Endodermal cell (in vitro differentiated cells): ENCODE measurements around the gene CD164. TPM values are rescaled to one million over a fixed set of nuclear protein-coding genes. Genes with fewer than 3 reads are reported as not detected.

ENCODE experiments used
- DNase-seq: peaks from one replicate; pipeline ENCODE4 v3.0.0-alpha.2; 2017
- H3K27ac ChIP-seq: 2 replicates; pipeline ENCODE4 v1.5.1; 2013; ENCODE audit warnings: mild to moderate bottlenecking, low read depth, low read length, moderate library complexity
- H3K27me3 ChIP-seq: 2 replicates; pipeline ENCODE4 v1.6.1; 2013; ENCODE audit warnings: mild to moderate bottlenecking, low read length, moderate library complexity; ENCODE audit not compliant: insufficient read depth, control insufficient read depth, poor library complexity, severe bottlenecking
- H3K36me3 ChIP-seq: 2 replicates; pipeline ENCODE4 v1.7.0; 2013; ENCODE audit warnings: mild to moderate bottlenecking, low read length, moderate library complexity; ENCODE audit not compliant: control insufficient read depth, insufficient read depth
- H3K4me1 ChIP-seq: one replicate; pipeline ENCODE4 v1.7.0; 2013; ENCODE audit warnings: low read length; ENCODE audit not compliant: control insufficient read depth, insufficient read depth
- H3K4me3 ChIP-seq: 2 replicates; pipeline ENCODE4 v1.5.1; 2013; ENCODE audit warnings: mild to moderate bottlenecking, low read length, moderate library complexity
- H3K9ac ChIP-seq: 2 replicates; pipeline ENCODE4 v1.6.1; 2013; ENCODE audit warnings: mild to moderate bottlenecking, low read length, moderate library complexity; ENCODE audit not compliant: poor library complexity, severe bottlenecking; ENCODE audit errors: extremely low read depth
- H3K9me3 ChIP-seq: 2 replicates; pipeline ENCODE4 v1.6.1; 2013; ENCODE audit warnings: mild to moderate bottlenecking, low read length, moderate library complexity; ENCODE audit not compliant: control insufficient read depth
- H3K27ac Mint-ChIP-seq: 2 replicates; pipeline ENCODE4 v1.8.0; 2020; ENCODE audit warnings: mixed read lengths
- H3K27me3 Mint-ChIP-seq: 2 replicates; pipeline ENCODE4 v1.8.0; 2021; ENCODE audit warnings: mild to moderate bottlenecking, mixed read lengths; ENCODE audit not compliant: insufficient read depth
- H3K36me3 Mint-ChIP-seq: 2 replicates; pipeline ENCODE4 v1.8.0; 2020; ENCODE audit warnings: low read depth, mixed read lengths
- H3K4me1 Mint-ChIP-seq: 2 replicates; pipeline ENCODE4 v1.8.0; 2020; ENCODE audit warnings: mixed read lengths
- H3K4me3 Mint-ChIP-seq: 2 replicates; pipeline ENCODE4 v1.8.0; 2020; ENCODE audit warnings: mild to moderate bottlenecking, moderate library complexity, mixed read lengths
- H3K9me3 Mint-ChIP-seq: 2 replicates; pipeline ENCODE4 v1.8.0; 2020; ENCODE audit warnings: mild to moderate bottlenecking, mixed read lengths
- WGBS, 2 experiments: methylation state at CpG; one replicate each; pipeline versions ENCODE4 v1.1.5 to v1.1.7; 2013; ENCODE audit warnings: missing lambda C conversion rate in 2 of 2, mixed read lengths in 1 of 2; ENCODE audit not compliant: insufficient coverage in 1 of 2, insufficient read length in 1 of 2; 5-methylcytosine and 5-hydroxymethylcytosine counted together
- total RNA-seq, 2 donors: library from RNA; stranded (reverse); fragmentation: NEBNext Ultra II Directional in 1 of 2; extraction: Animal tissue kit (Norgen Biotek cat#: 25700) in 1 of 2; gene quantifications; 2 replicates in 1 of 2; 3 replicates in 1 of 2; pipeline ENCODE4 v1.2.1, GENCODE V29; 2021
- TF ChIP-seq, protein P1 (sequence below): fragments of 200-600 bp; sonication (generic); conservative IDR thresholded peaks from 2 replicates; pipeline ENCODE4 v1.5.0; 2021; ENCODE audit warnings: antibody characterized with exemption, mild to moderate bottlenecking

CD164 gene
- total RNA-seq, 2 donors from 2014 or later = 120 to 126 TPM

DNA sequence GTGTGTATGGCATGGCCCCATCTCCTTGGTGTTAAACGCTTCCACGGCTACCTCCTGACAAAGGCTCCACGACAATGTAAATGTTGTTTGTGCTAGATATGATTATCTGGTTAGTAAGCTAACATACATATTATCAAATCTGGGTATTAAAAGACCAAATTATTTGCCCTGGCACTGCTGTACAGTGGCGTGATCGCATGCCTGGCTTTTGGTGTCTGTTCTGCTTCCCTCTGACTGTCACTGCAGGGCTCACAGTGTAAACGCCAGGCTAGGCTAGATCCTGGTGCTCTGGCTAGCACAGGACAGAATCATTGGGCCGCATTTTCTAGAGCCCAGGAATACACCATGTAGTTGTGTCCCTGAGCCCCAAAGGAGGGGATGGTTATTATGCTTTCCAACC is 38.7 kb downstream of the CD164 start:
- no peak overlapping the region for H3K9ac ChIP-seq
- 86 to 88% methylated on average over 4 to 7 of the region's 7 CpGs for WGBS, 2 experiments
- Mint-ChIP-seq H3K4me1 (peaks cover 3% of the 10 kb centered on the region), H3K27me3 (no peaks in the 10 kb centered on the region), H3K9me3 (no peaks in the 10 kb centered on the region), H3K36me3 (no peaks in the 10 kb centered on the region), H3K27ac (no peak overlapping the region), H3K4me3 (no peak overlapping the region)
- no peaks in the 10 kb centered on the region for H3K27me3 ChIP-seq
- H3K9me3 ChIP-seq = no peaks in the 10 kb centered on the region
- H3K27ac ChIP-seq = no peak overlapping the region
- H3K4me1 ChIP-seq = no peaks in the 10 kb centered on the region
- no peaks in the 10 kb centered on the region for H3K36me3 ChIP-seq
- DNase-seq = no peak
- TF ChIP-seq, protein P1, sequence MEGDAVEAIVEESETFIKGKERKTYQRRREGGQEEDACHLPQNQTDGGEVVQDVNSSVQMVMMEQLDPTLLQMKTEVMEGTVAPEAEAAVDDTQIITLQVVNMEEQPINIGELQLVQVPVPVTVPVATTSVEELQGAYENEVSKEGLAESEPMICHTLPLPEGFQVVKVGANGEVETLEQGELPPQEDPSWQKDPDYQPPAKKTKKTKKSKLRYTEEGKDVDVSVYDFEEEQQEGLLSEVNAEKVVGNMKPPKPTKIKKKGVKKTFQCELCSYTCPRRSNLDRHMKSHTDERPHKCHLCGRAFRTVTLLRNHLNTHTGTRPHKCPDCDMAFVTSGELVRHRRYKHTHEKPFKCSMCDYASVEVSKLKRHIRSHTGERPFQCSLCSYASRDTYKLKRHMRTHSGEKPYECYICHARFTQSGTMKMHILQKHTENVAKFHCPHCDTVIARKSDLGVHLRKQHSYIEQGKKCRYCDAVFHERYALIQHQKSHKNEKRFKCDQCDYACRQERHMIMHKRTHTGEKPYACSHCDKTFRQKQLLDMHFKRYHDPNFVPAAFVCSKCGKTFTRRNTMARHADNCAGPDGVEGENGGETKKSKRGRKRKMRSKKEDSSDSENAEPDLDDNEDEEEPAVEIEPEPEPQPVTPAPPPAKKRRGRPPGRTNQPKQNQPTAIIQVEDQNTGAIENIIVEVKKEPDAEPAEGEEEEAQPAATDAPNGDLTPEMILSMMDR = no peak
- H3K4me3 ChIP-seq = no peak overlapping the region

GRCh38 chr6:109342911-109343310 is 39.4 kb downstream of the CD164 start:
- Mint-ChIP-seq H3K36me3 (no peaks in the 10 kb centered on the region), H3K9me3 (no peaks in the 10 kb centered on the region), H3K27ac (no peak overlapping the region), H3K4me1 (peaks cover 3% of the 10 kb centered on the region), H3K27me3 (no peaks in the 10 kb centered on the region), H3K4me3 (no peak overlapping the region)
- Histone ChIP-seq H3K27me3 (no peaks in the 10 kb centered on the region), H3K9ac (no peak overlapping the region), H3K4me1 (no peaks in the 10 kb centered on the region), H3K36me3 (no peaks in the 10 kb centered on the region), H3K27ac (no peak overlapping the region), H3K9me3 (no peaks in the 10 kb centered on the region), H3K4me3 (no peak overlapping the region)
- TF ChIP-seq, protein P1 = no peak
- 93 to 96% methylated on average over 4 to 6 of the region's 6 CpGs for WGBS, 2 experiments
- DNase-seq = no peak

- TF ChIP-seq, protein P1 = no peak
- Mint-ChIP-seq H3K27ac (no peak overlapping the region), H3K4me3 (no peak overlapping the region), H3K27me3 (no peaks in the 10 kb centered on the region), H3K9me3 (no peaks in the 10 kb centered on the region), H3K4me1 (peaks cover 3% of the 10 kb centered on the region), H3K36me3 (no peaks in the 10 kb centered on the region)
- Histone ChIP-seq H3K9me3 (no peaks in the 10 kb centered on the region), H3K4me3 (no peak overlapping the region), H3K9ac (no peak overlapping the region), H3K27ac (no peak overlapping the region), H3K36me3 (no peaks in the 10 kb centered on the region), H3K4me1 (no peaks in the 10 kb centered on the region), H3K27me3 (no peaks in the 10 kb centered on the region)
- WGBS, 2 experiments = 83 to 95% methylated on average over 3 to 5 of the region's 5 CpGs
- DNase-seq = no peak
Observed at GRCh38 chr6:109342506-109342905, 39.8 kb downstream of the CD164 start.
